Posterior cingulate gyrus (tissue), 11 donors: ENCODE results near the gene PRKCB.
A peak's percentile ranks its signal among the peaks of the same experiment; 100 is the strongest.
"Not testable (repeated sequence)": the region's sequence is repeated elsewhere in the genome, so short reads cannot be mapped to it uniquely, and the experiment has no call there.

Experiments used
- DNase-seq, 10 donors: peaks; one replicate each; pipeline versions ENCODE4 v3.0.0 to v3.0.0-alpha.2; 2020 to 2021; ENCODE audit warnings: mixed read lengths in 3 of 10
- intact Hi-C: fragments of 100-400 bp; cut with DNase I; formaldehyde crosslinking; loops from one replicate; pipeline ENCODE4 v1.15.1; 2023

Gene PRKCB

DNA sequence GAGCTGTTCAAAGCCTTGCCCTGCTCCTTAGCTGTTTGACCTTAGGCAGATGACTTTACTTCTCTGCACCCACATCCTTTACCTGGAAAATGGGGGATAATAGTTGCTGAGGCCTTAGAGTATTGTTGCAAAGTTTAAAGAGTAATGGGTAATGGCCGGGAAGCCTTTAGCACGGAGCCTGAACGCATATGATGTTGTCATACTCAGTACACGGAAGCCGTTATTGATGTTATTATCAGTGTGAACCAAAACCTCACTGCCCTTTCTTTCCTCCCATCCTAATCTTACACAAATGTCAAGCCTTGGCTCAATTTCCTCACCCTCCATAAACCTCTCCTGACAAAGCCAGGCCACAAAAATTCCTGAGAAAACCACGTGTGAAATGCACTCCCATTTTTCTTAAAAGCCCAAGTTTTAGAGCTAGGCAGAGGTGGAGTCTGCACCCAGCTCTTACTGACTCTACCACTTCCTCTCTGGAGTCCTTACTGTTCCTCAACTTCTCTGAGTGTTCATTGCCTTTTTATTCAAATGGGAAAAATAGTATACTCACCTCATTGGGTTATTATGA is 353.1 kb downstream of the PRKCB start:
- intact Hi-C loops, result no loop called here
- no peak for DNase-seq

DNA sequence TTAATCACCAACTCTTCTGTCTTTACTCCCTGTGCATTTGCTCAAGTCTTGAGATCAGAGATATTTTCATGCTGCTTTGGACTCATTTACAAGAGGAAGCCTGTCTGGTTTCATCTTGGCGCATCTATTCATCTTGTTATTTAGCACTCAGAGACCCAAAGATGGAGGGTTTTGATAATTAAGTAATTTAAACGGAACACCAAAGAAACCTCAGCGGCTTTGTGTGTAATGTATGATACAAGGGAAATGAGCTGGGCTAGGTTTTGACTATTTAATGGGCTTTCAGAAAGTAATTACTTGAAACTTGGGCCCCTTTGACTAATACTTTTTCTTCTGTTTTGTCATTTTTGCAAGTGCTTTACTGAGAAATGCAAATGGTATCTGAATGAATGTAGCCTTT is 354.2 kb downstream of the PRKCB start:
- no peak for DNase-seq
- intact Hi-C loops, result no loop called here

GRCh38 chr16:24191876-24192402 is 356.2 kb downstream of the PRKCB start:
- intact Hi-C loops, result no loop called here
- no peak for DNase-seq

DNA sequence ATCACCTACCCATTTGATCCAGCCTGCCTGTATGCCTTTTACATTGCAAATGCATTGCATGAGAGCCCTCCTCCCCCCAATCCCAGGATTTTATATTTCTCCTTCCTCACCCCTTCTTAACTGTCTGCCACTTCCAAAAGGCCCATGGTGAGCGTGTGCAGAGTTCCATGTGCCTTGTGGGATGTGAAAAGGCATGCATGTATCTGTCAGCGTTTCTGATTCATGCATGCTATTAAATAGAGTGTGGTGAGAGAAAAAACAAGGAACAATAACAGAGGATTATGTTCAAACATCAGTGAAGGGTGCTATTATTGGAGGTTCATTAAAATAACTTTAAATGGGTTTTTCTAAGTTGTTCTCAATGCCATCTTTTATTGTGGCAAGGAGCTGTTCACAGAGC is 359.4 kb downstream of the PRKCB start:
- intact Hi-C loops, result no loop called here
- DNase-seq, result no peak

GRCh38 chr16:24198807-24199533 is 363.2 kb downstream of the PRKCB start:
- intact Hi-C loops, result no loop called here
- no peak for DNase-seq

DNA sequence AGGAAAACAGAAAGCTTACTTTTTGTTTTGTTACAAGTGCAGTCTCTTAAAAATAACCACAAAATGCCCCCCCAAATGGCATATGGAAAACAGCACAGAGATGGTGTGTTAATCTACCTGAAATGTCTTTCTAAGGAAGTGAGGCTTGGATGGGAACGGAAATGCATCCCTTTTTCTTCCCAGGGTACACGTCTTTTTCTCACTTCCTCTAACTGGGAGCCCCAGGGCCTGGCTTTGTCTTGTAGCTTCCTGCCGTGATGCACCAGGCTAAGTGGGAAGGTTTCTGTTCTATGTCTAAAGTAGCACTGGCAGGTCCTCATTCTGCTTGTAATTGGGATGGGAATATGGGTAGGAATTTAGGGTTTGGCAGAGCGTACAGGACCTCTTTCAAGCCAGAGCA is 367.9 kb downstream of the PRKCB start:
- intact Hi-C loops, result no loop called here
- DNase-seq, result no peak

- intact Hi-C loops, result no loop called here
- DNase-seq, result no peak
Observed at GRCh38 chr16:24204150-24204665, 368.4 kb downstream of the PRKCB start.

DNA sequence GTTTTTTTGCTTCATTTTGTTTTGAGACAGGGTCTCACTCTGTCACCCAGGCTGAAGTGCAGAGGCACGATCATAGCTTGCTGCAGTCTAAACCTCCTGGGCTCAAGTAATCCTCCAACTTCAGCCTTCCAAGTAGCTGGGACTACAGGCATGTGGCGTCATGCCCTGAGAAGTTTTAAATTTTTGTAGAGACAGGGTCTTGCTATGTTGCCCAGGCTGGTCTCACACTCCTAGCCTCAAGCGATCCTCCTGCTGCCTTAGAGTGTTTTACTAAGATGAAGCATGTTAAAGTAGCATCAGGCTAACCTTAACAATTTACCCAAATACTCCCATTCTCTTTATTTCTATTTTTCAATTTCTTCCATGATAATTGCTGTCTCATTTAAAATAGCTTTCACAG is 371.1 kb downstream of the PRKCB start:
- intact Hi-C loops, result loop anchor here (5.0 kb wide), 1 partner anchor 85 kb away; no protein-coding TSS in a partner anchor
- DNase-seq, result no peak

DNA sequence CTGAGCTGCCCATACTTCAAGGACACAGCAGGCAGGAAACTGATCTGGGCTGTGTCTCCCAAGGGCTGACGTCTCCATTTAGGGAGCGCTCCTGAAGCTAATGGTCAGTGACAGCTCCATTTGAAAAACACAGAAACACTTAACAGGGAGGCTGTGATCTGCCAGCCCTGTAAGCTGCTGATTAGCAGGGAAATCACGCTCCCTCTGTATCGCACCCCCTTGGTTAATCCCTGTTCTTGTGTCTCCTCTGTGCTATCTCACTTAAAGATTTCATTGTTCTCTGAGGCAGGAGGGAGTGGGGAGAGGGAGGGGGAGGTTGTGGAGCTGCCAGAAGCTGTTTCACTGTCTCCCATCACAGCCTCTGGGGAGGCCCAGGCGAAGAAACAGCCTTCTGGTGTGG is 372.9 kb downstream of the PRKCB start:
- intact Hi-C loops, result loop anchor here (5.0 kb wide), 1 partner anchor 86 kb away; no protein-coding TSS in a partner anchor
- DNase-seq, result peak in 8 of 10 donors; percentile 39 to 93 (median 62)

- intact Hi-C loops, result no loop called here
- no peak for DNase-seq
Observed at GRCh38 chr16:24214992-24215391, 379.2 kb downstream of the PRKCB start.

DNA sequence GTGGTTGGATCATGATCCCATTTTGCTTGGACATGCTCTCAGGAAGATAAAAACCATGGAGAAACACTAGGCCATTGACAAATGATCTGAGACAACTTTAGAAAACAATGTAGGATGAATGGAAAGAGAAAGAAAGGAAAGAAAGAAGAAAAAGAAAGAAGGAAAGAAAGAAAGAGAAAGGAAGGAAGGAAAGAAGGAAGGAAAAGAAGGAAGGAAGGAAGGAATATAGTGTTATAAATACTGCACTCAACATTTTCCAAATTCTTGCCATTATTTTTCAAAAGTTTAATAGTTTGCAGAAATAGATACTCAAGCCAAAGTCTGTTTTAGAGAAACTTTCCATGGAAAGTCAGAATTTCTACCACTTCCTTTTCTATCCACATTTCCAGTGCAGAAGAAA is 381.2 kb downstream of the PRKCB start:
- no peak for DNase-seq
- intact Hi-C loops, result no loop called here

DNA sequence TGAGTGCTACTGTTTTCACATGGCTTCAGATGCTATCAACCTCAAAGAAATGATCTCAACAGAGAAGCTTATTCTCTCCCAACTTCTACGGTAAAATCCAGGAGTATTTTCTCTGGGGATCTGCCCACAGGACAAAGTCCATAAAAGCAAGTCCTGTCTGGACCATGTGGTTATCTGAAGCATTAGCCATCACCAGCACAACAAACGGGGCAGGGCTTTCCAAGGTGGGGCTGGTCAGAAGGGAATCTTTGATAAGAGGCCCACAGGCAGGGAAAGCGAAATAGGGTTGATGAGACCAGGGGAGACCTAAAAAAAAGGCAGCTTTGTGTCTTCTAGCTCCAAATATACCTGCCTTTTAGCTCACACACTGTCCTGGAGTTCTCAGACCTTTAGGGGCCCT is 381.7 kb downstream of the PRKCB start:
- intact Hi-C loops, result no loop called here
- no peak for DNase-seq

DNA sequence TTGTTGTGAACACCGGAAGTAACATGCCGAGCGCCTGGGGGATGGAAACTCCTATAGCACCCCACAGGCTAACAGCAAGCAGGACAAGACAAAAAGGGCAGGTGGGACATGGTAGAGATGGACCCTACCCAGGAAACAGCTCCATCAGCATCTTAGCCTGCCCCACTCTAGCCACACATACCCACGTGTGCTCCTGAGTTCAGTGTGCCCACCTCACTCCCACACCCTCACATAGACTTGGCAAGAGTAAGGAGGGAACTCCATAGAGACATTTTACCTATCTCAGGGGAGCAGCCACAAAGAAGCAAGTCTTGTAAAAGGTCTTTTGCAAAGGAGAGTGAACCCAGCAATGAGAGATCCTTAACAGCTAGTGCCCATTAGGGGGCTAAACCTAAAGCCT is 382.5 kb downstream of the PRKCB start:
- no peak for DNase-seq
- intact Hi-C loops, result no loop called here

DNA sequence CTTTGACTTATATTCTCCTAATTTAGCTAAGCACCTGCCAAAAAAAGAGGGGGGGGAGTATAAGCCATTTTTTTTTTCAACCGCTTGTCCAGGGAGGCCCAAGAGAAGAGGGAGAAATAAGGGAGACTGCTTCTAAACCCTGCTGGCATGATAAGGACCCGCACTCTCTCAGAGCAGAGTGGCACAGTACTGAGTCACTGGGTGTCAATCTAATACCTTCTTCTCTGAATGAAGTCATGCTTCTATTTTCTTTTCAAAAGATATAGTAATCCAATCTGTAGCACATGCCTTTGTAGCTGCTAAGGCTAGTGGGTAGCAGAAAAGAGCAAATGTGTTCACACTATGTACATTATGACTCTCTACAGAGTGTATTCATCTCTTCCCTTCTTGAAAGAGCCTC is 385.4 kb downstream of the PRKCB start:
- no peak for DNase-seq
- intact Hi-C loops, result no loop called here

DNA sequence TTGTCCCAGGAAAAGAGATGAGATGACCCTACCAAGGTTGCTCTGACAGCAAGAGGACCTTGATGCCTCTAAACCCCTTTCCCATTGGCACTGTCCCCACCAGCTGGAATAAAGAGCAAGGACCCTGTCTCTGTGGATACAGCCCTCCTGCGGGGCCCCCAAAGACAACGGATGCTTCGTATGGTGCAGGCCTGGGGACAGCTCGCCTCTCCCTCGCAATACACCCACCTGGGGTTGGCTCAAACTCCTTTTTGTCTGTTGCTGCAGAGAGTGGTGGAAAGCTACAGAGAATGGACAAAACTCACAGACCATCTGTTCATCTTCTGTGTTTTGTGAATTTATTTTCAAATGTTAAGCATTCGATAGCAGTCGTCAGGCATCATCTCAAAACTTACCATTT is 392.7 kb downstream of the PRKCB start:
- DNase-seq, result peak in 5 of 10 donors; percentile 13 to 85 (median 70)
- intact Hi-C loops, result no loop called here

- no peak for DNase-seq
- intact Hi-C loops, result no loop called here
Observed at GRCh38 chr16:24232936-24233335, 397.2 kb downstream of the PRKCB start.

- no peak for DNase-seq
- intact Hi-C loops, result no loop called here
Observed at GRCh38 chr16:24234737-24235136, 399.0 kb downstream of the PRKCB start.

- DNase-seq, result peak in 5 of 10 donors; percentile 10 to 88 (median 42)
- intact Hi-C loops, result no loop called here
Observed at GRCh38 chr16:24235806-24236205, 400.0 kb downstream of the PRKCB start.

- intact Hi-C loops, DNase-seq: not testable (repeated sequence)
Observed at GRCh38 chr16:24238846-24239245, 403.1 kb downstream of the PRKCB start.

DNA sequence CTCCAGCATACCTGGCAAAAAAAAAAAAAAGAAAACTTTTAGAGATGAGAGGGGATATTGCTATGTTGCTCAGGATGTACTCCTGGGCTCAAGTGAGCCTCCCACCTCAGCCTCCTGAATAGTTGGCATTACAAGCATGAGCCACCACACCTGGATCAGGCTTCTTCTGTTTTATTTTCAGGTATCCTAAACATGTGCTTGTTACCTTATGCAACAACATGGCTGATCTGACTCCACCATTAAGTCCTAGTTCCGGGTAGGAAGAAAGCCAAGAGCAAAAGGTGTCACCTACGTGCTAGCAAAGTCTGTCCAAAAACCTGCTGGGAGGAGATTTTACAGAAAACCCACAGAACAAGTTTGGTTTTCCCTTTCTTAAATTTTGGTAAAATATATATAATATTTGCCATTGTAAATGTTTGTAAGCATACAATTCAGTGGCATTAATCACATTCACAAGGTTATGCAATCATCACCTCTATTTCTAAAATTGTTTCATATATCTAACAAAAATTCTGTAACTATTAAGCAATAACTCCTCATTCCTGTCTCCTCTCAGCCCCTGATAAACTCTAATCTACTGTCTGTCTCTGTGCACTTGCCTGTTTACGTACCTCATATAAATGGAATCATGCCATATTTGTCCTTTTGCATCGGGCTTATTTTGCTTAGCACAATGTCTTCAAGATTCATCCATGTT is 411.3 kb downstream of the PRKCB start:
- no peak for DNase-seq
- intact Hi-C loops, result no loop called here

DNA sequence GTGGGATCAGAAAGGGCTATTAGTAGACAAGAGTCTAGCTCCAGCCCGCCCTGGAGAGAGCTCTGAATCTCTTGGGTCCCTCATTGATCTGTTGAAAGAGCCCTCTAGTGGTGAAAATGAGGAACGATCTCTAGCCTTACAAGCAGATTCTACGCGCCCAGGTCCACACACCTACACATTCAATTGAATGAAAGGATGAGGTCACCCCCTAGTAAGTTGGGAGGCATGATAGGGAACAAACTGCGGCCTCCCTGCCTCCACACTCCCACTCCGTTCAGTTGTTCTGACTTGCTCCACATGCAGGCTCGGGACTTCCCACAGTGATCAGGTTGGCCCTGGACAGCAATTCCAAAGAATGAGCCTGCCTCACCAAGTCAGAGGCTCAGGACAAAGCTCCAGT is 417.4 kb downstream of the PRKCB start:
- peak in 9 of 10 donors; percentile 26 to 85 (median 46) for DNase-seq
- intact Hi-C loops, result loop anchor here (2.0 to 10.0 kb wide), 3 partner anchors 210 to 518 kb away; no protein-coding TSS in a partner anchor
